Hematopoietic multipotent progenitor cell treated with erythropoietin and hydrocortisone succinate and interleukin-3 and kit ligand, for 17 days (in vitro differentiated cells): ENCODE results near the gene EPB41.
"Not testable (repeated sequence)": the region's sequence is repeated elsewhere in the genome, so short reads cannot be mapped to it uniquely, and the experiment has no call there.

Experiments used
- DNase-seq: peaks from one replicate; pipeline ENCODE4 v3.0.0-alpha.2; 2015; ENCODE audit warnings: low spot score

Gene EPB41

DNA sequence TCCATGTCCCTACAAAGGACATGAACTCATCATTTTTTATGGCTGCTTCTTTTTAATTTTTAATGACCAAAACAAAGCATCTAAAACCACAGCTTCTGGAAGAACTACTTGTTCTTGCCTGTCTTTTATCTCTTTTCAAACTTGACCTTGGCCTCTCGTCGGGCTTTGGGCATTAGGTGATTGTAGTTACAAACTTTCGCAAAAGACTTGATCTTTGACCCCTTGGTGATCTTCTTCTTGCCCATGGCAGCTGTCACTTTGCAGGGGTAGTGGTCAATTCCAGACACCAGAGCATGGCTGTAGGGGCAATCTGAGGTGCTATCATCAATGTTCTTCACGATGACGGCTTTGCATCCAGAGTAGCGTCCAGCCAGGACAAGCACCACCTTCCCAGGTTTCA, 67.8 kb downstream of the EPB41 start:
- peak; percentile 8 for DNase-seq

DNA sequence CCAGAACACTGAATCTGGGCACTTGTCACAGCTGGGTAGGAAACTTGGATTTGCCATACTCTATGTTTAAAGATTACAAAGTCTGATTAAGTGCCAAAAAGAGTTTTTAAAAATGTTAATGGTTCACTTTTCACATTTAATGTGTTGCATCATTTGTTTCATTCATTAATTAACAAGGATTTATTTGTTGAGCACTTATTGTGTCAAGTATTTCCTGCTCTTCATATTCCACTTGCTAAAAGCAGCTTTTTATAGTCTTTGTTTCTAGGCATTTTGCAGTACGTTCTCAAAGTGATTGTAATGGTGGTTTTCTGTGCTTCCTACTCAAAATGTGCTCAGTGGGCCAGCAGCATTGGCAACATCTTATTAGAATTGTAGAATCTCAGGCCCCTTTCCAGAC, 68.7 kb downstream of the EPB41 start:
- DNase-seq = no peak

DNA sequence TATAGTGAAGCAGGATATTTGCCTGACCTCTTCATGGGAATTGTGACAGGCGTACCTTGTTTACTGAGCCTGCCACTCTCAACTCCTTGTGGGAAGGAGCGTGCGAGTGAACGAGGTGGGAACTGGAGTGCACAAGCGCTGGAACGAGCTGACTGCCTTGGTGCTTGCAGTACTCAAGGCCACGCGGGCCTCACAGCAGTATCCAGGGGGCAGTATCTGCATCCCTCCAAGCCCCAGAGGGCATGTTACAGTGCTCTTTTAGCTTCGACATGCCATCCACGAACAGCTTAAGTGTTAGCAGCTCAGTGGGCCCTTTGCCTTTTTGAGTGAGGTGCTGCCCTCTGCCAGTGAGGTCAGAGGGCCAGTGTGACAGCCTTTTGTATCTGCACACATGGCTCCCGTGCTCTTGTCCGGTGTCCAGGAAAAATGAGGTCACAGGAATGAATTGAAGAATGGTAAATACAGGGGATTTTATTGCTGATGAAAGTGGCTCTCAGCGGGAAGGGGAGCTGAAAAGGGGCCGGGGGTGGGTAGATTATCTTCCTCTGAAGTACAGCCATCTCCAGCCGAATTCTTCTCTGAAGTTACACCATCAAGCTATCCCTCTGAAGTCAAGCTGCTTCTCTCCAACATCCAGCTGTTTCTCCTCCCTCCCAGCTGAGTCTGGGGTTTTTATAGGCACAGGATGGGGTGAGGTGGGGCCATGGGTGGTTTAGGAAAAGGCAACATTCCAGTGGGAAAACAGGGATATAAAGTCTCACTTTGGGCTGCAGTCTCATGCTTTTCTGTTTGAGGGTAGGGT, 69.3 kb downstream of the EPB41 start:
- DNase-seq = peak; percentile 67

DNA sequence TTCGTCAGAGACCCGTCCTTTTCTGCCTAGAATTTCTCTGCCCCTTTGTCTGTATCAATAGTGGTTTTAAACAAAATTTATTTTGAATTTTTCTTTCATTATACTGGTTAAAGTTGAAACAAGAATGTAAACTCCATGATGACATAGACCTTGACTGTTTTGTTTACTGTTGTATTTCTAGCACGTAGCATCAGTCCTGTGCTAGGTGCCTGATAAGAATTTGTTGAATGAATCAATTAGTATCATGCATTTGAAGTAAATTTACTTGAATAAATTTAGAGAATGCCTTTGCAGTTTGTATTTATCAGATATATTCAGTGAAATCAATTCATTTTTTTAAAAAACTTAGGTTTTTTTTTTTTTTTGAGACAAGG, 69.9 kb downstream of the EPB41 start:
- DNase-seq = no peak

DNA sequence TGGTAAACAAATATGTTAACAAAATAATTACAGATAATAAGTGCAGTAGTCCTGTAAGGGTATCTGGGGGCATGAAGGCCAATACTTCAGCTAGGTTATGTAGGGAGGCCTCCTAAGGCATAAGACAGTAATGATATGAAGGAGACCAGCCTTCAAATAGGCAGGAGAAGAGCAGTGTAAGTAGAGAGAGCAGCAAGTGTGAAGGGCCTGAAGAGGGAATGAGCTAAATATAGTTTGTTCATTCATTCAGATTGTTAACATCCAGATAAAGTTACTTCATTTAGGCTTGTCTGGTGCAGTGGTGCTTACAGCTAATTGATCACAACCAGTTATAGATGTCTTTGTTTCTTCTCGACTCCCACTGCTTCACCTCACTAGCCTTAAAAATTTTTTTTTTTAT, 71.1 kb downstream of the EPB41 start:
- DNase-seq = no peak

DNA sequence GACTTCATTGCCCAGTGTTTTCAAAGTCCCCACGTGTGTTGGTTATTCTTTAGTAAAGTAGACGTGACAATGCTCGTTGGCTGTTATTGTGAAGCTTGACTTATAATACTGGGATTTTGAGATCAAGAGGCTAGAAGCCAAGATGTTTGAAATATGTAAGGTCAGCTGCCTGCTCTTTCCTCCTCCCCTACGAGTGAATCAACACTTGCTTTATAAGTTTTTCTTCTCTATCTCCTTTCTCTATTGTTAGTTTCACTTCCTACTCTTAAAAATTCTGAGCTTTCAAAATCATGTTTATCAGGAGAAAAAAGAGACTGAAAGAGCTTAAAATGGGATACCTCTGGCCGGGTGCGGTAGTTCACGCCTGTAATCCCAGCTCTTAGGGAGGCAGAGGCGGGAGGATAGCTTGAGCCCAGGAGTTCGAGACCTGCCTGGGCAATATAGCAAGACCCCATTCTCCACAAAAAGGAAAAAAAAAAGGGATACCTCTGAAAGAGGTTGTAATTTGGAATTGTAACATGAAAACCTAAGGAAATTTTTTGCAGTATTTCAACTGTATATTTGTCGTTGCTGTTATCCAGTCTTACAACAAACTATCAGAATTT, 72.0 kb downstream of the EPB41 start:
- no peak for DNase-seq

DNA sequence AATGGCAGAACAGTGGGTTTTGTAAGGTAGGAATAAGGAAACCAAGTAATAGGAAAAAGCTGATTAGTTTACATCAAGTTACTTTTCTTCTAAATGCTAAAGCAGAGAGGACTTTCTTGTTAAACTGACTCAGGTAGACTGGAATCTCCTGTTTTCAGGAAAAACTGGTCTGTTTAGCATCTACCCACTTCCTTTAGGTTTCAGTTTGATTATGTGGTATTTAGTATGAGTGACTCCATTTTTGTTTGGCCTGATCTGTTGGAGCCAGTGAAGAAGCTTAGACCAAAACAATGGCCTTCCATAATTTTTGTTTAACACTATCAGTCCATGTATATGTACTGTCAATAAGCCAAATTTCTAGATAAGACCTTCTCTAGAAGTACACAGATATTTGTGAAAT, 88.4 kb downstream of the EPB41 start:
- DNase-seq = no peak

DNA sequence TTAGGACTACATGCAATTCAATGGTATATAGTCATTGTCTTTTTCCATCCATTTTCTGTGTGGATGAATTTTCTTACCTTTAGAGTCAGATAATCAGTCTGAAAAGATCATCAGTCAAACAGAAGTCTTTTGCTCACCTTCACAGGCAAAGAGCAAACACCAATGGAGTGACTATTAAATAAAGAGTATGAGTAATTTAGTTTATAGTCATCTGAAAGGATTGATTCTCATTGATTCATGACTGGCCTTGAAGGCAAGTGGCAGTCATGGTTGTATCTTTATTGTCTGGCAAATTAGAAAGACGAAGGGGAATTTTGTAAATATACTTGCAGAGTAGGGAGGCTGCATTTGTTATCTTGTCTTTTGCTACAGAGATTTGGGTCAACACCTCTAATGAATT, 89.9 kb downstream of the EPB41 start:
- DNase-seq = no peak

DNA sequence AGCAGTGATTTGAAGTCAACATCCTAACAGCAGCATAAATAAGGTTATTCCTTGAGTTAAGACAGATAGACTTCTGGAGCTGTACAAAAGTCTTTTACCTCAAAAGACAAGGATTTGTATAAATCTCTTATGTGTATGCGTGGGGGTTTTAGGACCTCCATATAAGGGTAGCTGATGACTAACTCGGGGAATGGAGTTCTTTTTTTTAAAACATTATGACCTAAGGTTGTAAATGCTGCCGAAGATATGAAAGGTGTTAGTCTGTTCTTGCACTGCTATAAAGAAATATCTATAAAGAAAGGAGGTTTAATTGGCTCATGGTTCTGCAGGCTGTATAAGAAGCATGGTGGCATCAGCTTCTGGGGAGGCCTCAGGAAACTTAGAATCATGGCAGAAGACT, 90.4 kb downstream of the EPB41 start:
- no peak for DNase-seq

DNA sequence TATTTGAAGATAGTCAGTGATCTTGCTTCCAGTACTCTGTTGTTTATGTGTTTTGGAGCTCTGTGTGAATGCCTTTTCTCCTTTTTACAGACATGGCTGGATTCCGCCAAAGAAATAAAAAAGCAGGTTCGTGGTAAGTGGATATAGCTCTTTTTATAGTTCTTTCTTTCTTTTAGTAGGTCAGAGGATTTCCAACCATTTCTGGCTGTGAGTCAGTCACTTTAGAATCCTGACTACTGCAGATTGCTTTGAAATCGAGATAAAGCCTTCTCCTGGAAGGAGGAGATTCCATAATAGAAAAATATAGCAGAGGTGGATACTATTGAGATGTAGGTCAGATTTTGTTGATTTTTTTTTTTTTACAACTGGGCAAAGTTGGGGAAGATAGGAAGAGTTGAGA, 97.4 kb downstream of the EPB41 start:
- no peak for DNase-seq

DNA sequence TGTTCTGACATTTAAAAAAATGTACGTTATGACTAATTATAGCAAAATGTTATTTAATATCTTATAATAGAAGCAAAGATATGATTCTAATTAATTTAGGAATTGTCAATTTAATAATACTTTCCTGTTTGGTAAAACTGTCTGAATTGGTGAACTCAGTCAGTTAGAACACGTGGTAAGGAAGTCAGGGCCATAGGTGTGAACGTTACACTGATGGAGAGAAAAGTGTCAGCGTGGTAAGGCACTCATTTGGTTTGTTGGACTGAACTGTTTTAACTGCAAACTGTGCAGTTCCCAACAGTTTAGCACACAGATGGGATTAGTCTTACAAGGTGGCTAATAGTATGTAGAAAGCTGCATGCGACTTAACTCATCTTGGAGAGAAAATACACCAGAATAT, 102.9 kb downstream of the EPB41 start:
- DNase-seq = no peak

DNA sequence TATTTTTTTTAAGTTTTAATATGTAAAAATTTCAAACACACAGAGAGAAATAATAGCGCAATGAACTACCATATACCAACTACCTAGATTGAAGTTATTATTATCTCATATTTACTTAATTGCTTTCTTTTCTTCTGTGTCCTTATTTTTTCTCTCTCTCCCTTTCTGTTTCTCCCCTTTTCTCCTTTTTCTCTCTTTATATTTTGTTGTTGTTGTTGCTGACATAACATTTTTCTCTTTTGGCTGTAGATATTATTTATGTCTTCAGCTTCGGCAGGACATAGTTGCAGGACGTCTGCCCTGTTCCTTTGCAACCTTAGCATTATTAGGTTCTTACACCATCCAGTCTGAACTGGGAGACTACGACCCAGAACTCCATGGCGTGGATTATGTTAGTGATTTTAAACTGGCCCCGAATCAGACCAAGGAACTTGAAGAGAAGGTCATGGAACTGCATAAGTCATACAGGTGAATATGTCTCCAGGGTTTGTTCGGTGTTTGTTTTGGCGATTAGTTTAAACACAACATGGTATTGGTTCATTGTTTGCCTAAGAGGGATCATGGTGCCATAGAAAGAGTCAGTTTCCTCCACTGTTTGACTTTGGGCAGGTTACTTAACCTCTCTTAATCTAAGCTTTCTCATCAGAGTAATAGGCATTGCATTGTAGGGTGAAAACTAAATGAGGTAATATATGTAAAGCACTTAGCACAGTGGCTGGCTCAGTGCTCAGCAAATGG, 103.8 kb downstream of the EPB41 start:
- DNase-seq = no peak

DNA sequence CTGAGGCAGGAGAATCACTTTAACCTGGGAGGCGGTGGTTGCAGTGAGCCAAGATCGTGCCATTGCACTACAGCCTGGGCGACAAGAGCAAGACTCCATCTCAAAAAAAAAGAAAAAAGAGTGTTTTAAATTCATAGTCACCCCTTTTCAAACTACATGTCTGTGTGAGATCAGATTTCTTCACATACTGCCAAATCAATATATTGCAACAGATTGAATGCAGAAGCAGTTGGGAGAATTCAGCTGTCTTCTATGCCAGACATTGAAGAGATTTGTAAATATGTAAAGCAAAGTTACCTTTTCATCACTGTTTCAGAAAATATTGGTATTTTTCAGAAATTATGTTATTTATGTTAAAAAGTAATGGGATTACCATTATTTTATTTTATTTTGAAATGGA, 108.3 kb downstream of the EPB41 start:
- no peak for DNase-seq

DNA sequence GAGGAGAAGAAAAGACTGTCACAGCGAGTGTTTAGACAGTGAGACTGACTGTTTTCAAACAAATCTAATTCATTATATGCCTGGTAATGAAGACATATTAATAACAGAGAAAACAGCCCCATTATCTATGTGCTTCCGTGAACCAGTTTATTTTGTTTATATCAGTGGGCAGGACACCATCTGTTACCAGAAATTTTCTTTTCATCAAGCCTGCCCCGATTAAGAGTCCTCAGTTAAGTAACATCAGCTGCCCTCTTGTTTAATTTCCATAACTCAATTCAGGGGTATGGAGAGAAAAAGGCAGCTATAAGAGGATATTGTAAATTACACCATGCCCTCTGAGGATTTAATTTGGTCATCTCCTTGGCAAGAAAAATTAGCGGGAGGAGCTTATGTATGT, 115.3 kb downstream of the EPB41 start:
- no peak for DNase-seq

DNA sequence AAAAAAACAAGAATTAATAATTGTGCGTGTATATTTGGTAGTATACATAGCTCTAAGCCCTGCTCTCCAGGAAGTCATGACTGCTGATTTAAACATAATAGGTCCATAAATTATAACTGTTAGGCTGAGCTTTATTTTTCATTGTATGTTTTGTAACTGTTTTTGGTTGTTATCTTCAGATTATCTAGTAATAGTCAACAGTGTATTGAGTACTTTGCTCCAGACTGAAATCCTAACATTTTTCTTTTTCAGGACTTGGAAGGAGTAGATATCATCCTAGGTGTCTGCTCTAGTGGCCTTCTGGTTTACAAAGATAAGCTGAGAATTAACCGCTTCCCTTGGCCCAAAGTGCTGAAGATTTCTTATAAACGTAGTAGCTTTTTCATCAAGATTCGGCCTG, 118.5 kb downstream of the EPB41 start:
- peak; percentile 78 for DNase-seq

DNA sequence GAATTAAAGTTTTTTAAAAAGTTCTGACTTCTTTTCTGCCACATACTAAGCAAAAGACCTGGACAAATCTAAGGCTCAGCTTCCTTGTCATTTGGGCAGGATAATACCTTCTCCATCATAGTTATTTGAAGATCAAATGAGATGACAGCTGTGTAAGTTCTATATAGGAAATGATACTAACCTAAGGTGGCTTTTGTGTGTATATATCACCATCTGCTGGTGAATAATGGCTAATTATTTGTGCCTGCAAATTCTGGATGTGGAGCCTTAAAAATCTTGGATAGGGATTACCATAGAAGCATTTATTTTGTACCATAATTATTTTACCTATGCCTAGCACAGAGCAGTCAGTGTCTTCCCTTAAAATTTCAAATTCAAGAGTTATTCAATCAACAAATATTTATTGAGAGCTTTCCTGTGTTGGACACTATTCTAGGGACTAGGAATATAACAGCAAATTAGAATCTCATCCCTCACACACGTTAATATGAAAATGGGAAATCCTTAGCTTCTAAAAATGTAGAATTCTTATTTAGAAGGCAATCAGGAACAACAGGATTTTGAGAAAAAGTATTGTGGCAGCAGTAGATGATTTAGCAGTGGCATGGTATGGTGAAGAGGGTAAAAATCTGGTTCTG, 119.6 kb downstream of the EPB41 start:
- peak; percentile 79 for DNase-seq

DNA sequence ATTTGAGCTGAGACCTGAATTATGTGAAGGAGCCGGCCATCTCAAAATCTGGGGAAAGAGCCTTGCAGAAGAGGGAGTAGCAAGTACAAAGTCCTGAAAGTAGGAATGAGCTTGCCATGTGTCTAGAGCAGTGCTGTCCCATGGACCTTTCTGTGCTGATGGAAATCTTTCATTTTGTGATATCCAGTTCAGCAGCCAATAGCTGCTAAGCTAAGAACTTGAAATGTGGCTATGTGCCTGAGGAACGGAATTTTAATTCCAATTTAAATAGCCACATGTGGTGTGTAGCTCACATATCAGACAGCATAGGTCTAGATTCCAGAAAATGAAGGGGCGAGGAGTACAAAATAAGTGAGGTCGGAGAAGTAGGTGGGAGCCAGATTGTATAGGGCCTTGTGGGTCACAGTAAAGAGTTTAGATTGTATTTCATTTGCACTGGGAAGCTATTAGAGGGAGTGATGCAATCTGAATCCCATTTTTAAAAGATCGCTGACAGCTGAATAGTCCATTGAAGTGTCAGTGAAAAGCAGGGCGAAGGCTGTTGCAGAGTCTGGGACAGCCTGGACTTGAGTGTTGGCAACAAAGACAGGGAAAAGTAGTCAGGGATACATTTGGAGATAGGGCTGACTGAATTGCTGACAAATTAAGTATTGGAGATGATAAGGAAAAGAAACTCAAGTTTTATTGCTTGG, 129.1 kb downstream of the EPB41 start:
- no peak for DNase-seq

DNA sequence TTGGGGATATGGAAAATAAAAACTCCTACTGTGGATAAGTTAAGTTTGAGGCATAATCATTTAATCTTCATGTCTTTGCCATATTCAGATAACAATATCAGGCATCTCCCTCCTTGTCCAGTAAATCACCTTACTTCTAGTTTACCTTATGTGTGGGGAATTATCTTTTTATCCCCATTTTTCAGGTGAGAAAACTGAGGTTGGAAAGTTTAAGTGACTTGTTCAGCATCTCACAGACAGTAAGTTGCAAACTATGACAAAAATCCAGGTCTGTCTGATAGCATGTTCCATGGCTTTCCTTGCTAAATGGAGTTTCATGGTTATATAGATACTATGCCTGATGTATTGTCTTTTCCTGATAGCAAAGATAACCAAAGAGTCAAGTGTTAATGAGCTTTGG, 129.6 kb downstream of the EPB41 start:
- no peak for DNase-seq

DNA sequence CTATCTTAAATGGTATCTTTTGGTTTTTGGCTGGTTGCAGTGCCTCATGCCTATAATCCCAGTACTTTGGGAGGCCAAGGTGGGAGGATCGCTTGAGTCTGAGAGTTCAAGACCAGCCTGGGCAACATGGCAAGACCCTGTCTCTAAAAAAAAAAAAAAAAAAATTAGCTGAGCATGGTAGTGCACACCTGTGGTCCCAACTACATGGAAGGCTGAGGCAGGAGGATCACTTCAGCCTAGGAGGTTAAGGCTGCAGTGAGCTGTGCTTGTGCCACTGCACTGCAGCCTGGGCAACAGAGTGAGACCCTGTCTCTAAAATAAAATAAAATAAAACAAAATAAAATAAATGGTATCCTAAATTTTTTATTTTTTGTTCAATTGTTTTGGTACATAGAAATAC, 131.3 kb downstream of the EPB41 start:
- DNase-seq = not testable (repeated sequence)

DNA sequence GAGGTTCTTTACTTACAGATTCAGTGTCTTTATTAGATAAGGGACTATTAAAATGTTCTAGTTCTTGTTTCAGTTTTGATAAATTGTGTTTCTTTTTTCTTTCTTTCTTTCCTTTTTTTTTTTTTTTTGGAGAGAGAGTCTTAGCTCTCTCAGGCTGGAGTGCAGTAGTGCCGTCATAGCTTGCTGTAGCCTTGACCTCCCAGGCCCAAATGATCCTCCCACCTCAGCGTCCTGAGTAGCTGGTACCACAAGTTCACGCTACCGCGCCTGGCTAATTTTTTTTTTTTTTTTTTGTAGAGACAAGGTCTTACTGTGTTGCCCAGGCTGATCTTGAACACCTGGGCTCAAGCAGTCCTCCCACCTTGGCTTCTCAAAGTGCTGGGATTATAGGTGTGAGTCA, 132.8 kb downstream of the EPB41 start:
- no peak for DNase-seq

DNA sequence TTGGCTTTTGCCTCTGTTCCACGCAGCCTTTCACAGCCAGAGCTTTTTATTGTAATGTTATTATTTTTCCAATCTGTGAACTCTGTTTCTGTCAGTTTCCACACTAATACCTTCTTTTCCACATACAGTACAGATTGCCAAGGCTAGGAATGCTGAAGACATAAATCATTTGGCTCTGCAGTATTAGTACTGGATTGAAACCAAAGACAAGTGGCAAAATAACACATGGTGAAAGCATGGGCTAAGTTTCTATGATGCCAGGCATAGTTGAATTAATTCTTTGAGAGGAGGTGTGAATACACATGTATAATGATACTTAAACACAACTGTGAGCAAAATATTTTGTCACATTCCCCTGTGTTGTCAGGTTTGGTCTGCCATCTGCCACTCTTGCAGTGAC, 135.8 kb downstream of the EPB41 start:
- DNase-seq = no peak

DNA sequence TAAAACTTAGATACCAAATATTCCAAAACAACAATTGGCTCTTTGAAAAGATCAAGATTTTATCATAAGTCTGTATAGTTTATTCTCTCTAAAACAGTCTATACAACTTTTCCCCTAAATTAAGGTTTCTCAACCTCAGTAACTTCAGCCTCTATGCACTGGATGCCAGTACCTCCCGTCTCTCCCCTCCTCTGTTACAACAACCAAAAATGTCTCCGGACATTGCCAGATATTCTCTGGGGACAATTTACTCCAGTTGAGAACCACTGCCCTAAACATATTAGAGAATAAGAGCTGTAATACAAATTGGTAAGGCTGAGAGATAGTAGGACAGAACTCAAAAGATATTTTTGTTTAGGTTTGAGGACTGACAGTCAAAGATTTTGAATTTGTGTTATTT, 137.7 kb downstream of the EPB41 start:
- DNase-seq = no peak
